ENCODE results near the gene GCA. TPM values are rescaled to one million over a fixed set of nuclear protein-coding genes. Genes with fewer than 3 reads are reported as not detected.

Gene GCA
- total and polyA plus RNA-seq, 2 of the 4 experiments (the other 2 are of a cell fraction) = 2.2 to 3.6 TPM

DNA sequence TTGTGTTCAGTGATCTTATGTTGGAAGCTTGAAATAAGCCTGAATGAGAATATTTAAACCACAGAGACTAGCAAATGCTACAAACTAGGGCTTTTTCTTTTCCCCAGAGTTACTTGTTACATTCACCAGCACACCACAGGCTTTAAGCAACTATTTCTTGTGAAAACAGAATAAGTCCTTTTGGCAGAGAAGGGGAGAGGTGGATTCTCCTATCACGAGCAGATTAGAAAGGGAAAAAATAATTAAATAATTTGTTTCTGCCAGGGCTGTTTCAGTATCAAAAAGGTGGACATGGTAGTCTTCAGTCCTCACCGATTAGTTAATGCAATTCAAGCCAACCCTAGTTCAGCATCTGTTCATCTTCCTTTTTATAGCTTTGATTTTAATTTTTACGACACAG, 38.0 kb upstream of the GCA start:
- Histone ChIP-seq H2AK9ac (replicated peaks; ENCODE audit: low read depth, low read length, poor library complexity) (no peak overlapping the region), H3K4me3 (ENCODE audit: insufficient read depth, low read depth, low read length) (no peak overlapping the region), H3K9me3 (ENCODE audit: control insufficient read depth, insufficient read depth, low read length) (no peaks in the 10 kb centered on the region), H2AFZ (replicated peaks; ENCODE audit: low read length, poor library complexity) (no peak overlapping the region), H3K9me1 (ENCODE audit: insufficient read depth, low read length) (no peaks in the 10 kb centered on the region; the same call in 1 of the 2 replicates), H4K5ac (ENCODE audit: low read depth, low read length) (no peak overlapping the region), H2BK15ac (ENCODE audit: low read depth, low read length) (no peak overlapping the region), H3K18ac (ENCODE audit: low read depth, low read length) (no peak overlapping the region), H2BK5ac (ENCODE audit: low read depth, low read length, poor library complexity, severe bottlenecking) (no peak overlapping the region), H3K79me1 (ENCODE audit: low read depth in 1 of 2, low read length in 2 of 2) (no peaks in the 10 kb centered on the region), H4K91ac (ENCODE audit: insufficient read depth, low read depth, low read length) (no peak overlapping the region), H2AK5ac (ENCODE audit: low read depth, low read length) (no peak overlapping the region), H2BK20ac (ENCODE audit: low read depth, low read length) (no peak overlapping the region), H3K23ac (ENCODE audit: low read depth, low read length) (no peak overlapping the region), H3K9ac (ENCODE audit: low read depth, low read length) (no peak overlapping the region), H3K27me3 (ENCODE audit: control insufficient read depth, insufficient read depth, low read length) (no peaks in the 10 kb centered on the region), H3K14ac (replicated peaks; ENCODE audit: low read depth, low read length) (no peak overlapping the region), H3K36me3 (ENCODE audit: control insufficient read depth, insufficient read depth, low read length) (no peaks in the 10 kb centered on the region), H3K4me2 (ENCODE audit: low read depth, low read length) (no peak overlapping the region), H4K20me1 (ENCODE audit: insufficient read depth, low read length) (no peaks in the 10 kb centered on the region), H3K4ac (ENCODE audit: low read depth, low read length) (no peak overlapping the region), H2BK120ac (ENCODE audit: low read depth, low read length) (no peak overlapping the region), H3K27ac (ENCODE audit: insufficient read depth, low read length) (no peak overlapping the region), H3K56ac (ENCODE audit: extremely low read depth, insufficient read depth, low read length) (no peak overlapping the region), H3K4me1 (ENCODE audit: control insufficient read depth, insufficient read depth, low read length) (no peaks in the 10 kb centered on the region), H4K8ac (ENCODE audit: low read depth in 2 of 2, low read length in 2 of 2) (no peak overlapping the region)
- ATAC-seq (ENCODE audit: low read depth) = no peak
- no CpG with 5 or more reads among the region's 3 CpGs for WGBS, 2 experiments (ENCODE audit: extremely low coverage in 2 of 2, insufficient read length in 1 of 2)
- in situ Hi-C loops (cut with MboI; ENCODE audit: low sequenced_read_pairs) = loop anchor here (10.0 to 25.0 kb wide), 2 partner anchors 319 to 721 kb away; no protein-coding TSS in a partner anchor
- ChIA-PET CTCF (interaction anchor here (1.0 kb wide), 1 partner anchor 8 kb away, joined by 4 read pairs; no protein-coding TSS in a partner anchor), POLR2A (ENCODE audit: unreplicated experiment) (no interaction called here)
- TF ChIP-seq BHLHE40 (IDR thresholded peaks at IDR 0.05; ENCODE audit: low read depth, low read length) = no peak
- BruUV-seq (replicated peaks) = no TSS peak
- no peak for DNase-seq
- intact Hi-C loops (cut with micrococcal nuclease) = no loop called here
- dilution Hi-C loops (cut with HindIII; ENCODE audit: low sequenced_read_pairs, unreplicated experiment) = no loop called here

Data from IMR-90 (cell line).